ENCODE results near the gene GNS.

GRCh38 chr12:64707926-64708325 lies 51.3 kb downstream of the GNS start:
- no peak for TF ChIP-seq POLR2A (IDR thresholded peaks at IDR 0.05)
- TF ChIP-seq, protein P1, sequence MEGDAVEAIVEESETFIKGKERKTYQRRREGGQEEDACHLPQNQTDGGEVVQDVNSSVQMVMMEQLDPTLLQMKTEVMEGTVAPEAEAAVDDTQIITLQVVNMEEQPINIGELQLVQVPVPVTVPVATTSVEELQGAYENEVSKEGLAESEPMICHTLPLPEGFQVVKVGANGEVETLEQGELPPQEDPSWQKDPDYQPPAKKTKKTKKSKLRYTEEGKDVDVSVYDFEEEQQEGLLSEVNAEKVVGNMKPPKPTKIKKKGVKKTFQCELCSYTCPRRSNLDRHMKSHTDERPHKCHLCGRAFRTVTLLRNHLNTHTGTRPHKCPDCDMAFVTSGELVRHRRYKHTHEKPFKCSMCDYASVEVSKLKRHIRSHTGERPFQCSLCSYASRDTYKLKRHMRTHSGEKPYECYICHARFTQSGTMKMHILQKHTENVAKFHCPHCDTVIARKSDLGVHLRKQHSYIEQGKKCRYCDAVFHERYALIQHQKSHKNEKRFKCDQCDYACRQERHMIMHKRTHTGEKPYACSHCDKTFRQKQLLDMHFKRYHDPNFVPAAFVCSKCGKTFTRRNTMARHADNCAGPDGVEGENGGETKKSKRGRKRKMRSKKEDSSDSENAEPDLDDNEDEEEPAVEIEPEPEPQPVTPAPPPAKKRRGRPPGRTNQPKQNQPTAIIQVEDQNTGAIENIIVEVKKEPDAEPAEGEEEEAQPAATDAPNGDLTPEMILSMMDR (IDR thresholded peaks at IDR 0.05), result no peak

Data from testis (tissue), 2 donors.